IgD-negative memory B cell (primary cell): ENCODE results near the gene TBPL1. TPM values are rescaled to one million over a fixed set of nuclear protein-coding genes. Genes with fewer than 3 reads are reported as not detected.
"Not testable (repeated sequence)": the region's sequence is repeated elsewhere in the genome, so short reads cannot be mapped to it uniquely, and the experiment has no call there.

ENCODE experiments used
- H3K27ac Mint-ChIP-seq, 3 donors: one replicate each; pipeline ENCODE4 v1.8.0; 2020 to 2022; ENCODE audit warnings: mild to moderate bottlenecking in 3 of 3, mixed read lengths in 3 of 3, moderate library complexity in 1 of 3
- H3K27me3 Mint-ChIP-seq: one replicate; pipeline ENCODE4 v1.8.0; 2021; ENCODE audit warnings: mixed read lengths
- H3K36me3 Mint-ChIP-seq: one replicate; pipeline ENCODE4 v1.8.0; 2020; ENCODE audit warnings: mild to moderate bottlenecking, mixed read lengths
- H3K4me1 Mint-ChIP-seq, 3 donors: one replicate each; pipeline ENCODE4 v1.8.0; 2020 to 2022; ENCODE audit warnings: mixed read lengths in 3 of 3, mild to moderate bottlenecking in 1 of 3
- H3K4me3 Mint-ChIP-seq, 4 donors: one replicate each; pipeline ENCODE4 v1.8.0; 2020 to 2022; ENCODE audit warnings: mild to moderate bottlenecking in 4 of 4, mixed read lengths in 4 of 4, moderate library complexity in 3 of 4
- H3K9me3 Mint-ChIP-seq, 3 donors: one replicate each; pipeline ENCODE4 v1.8.0; 2020 to 2021; ENCODE audit warnings: mixed read lengths in 3 of 3, mild to moderate bottlenecking in 1 of 3
- polyA plus RNA-seq: library from polyadenylated mRNA; unstranded; fragments of 300-500 nt; fragmentation: Illumina TruSeq; gene quantifications from one replicate; pipeline ENCODE4 v1.2.3, GENCODE V29; 2021

TBPL1 gene
- polyA plus RNA-seq, result 56.3 TPM

DNA sequence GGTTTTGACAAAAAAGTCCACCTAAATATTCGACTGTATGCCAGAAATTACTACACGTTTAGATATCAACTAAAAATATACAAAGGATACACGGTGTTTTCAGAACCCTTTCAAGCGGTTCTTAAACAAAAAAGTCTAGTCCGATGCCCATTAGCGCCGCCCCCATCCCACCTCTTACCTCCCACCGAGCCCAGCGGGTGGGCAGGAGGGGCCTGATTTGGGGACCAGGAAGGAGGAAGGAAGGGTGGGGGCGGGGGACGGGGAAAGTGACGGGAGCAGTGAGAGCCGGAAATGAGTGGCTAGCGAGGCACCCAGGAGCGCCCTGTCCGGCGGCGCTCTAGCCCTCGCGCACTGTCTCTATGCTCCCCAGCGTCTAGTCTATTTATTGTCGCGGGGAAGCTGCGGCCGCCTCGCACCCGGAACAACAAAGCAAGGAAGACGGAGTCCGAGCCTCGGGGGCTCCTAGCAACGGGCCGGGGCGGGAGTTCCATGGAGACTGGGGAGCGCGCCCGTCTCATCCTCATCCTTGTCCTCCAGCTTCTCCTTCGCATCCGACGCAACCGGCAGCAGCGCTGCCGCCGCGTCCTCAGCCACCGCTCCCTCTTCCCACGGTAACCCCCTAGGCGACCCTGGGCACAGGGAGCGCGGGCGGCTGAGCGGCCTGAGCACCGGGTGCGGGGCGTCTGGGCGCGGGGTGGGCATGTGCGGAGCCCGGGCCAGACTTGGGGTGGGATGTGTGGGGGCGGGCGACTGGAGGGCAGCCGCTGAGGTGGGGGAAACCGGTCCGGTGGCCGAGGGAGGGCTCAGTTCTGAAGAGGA is at the start of gene TBPL1:
Gene TBPL1 (plus strand): TSS at position 410 of the 819 bp plus-strand sequence. CDS start 26,902 bp downstream, outside the sequence.
- Mint-ChIP-seq H3K4me3 (peak within 1 kb of the TSS; percentile 92 to 99 (median 98)), H3K4me1 (peaks cover 34 to 49% (median 41%) of the 10 kb centered on the region in 3 donors), H3K27ac (peak within 1 kb of the TSS; percentile 82 to 97 (median 92)), H3K27me3 (no peaks in the 10 kb centered on the region), H3K36me3 (no peaks in the 10 kb centered on the region), H3K9me3 (no peaks in the 10 kb centered on the region)

DNA sequence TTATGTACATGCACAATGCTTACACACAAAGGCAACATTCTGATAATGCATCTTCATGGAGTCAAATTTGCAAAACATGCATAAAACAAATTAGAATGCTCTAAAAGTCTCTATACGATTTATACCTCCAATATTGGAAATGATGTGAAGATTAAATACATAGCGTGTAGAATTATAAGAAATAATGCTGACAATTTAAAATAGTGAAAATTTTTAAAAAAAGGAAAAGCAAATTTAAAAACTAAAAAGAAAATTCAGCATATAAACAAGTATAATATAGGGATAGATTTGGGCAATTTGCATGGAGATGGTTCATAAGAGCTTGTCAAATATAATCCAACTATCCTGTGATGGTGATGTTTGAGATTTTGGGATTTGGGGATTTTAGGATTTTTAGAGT is 49.2 kb upstream of the TBPL1 start:
- Mint-ChIP-seq H3K27me3 (peaks cover 14% of the 10 kb centered on the region), H3K4me3 (no peak overlapping the region), H3K9me3 (no peaks in the 10 kb centered on the region)

DNA sequence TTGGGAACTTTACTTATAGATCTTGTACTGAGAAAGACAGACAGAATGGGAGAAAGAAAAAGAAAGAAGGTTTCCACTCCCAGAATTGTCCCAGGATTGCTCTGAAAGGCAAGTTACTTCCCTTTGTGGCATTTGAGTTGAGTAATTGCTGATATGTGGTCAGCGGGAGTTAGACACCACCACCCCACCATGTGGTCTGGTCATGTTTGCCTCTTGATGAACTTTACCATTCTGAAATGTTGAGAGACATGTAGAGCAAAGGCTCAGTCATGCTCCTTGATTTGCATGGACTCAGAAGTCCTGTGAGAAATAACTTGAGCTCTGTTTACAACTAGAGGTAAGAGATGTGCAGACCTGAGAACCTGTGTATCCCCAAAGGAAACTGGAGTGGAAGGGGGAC is 47.0 kb upstream of the TBPL1 start:
- H3K36me3 Mint-ChIP-seq, result no peaks in the 10 kb centered on the region
- peaks cover 19% of the 10 kb centered on the region for H3K27me3 Mint-ChIP-seq
- no peaks in the 10 kb centered on the region for H3K4me1 Mint-ChIP-seq
- no peak overlapping the region for H3K27ac Mint-ChIP-seq
- H3K4me3 Mint-ChIP-seq, result no peak overlapping the region
- no peaks in the 10 kb centered on the region for H3K9me3 Mint-ChIP-seq

More for the DNA sequence above, 49.2 kb upstream of the TBPL1 start:
- H3K27ac Mint-ChIP-seq, result no peak overlapping the region
- H3K36me3 Mint-ChIP-seq, result no peaks in the 10 kb centered on the region
- no peaks in the 10 kb centered on the region for H3K4me1 Mint-ChIP-seq

DNA sequence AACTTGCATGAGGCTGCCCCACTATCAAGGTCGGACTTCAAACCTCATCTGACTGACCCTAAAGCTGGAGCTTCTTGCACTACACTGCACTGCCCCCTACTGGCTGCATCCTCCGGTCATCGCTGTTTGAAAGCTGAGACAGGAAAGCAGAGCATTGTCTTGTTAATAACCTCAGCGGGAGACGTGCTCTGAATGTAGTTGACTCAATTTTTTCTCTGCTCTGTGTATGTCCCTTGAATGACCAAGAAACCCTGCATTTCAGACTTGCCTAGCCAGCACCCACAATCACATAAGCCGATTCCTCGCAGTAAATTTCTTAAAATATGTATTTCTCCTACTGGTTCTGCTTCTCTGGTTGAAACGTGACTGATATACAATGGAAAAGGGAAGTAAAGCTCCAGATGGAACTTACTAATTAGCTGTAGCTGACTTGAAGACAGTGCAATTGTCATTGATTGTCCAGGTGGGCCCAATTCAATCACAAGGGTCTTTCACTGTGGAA is 36.3 kb upstream of the TBPL1 start:
- Mint-ChIP-seq H3K27me3 (peaks cover 7% of the 10 kb centered on the region), H3K27ac (no peak overlapping the region), H3K36me3 (no peaks in the 10 kb centered on the region), H3K9me3 (no peaks in the 10 kb centered on the region), H3K4me1 (peaks cover 0 to 4% (median 3%) of the 10 kb centered on the region in 3 donors), H3K4me3 (no peak overlapping the region)

DNA sequence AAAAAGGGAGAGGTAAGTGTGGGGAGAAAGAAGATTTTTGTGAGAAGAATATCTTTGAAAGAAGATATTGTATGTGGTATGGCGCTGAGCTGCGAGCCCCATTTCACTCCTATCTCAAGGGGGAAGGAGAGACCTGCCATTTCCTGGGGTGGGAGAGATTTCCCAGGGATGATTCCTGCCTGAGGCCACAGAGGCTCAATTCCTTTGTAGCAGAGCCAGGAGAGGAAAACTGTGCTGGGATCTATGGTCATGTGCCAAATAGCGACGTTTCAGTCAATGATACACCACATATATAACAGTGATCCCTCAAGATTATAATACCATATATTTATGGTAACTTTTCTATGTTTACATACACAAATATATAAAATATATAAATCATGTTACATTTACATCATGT is 35.2 kb upstream of the TBPL1 start:
- Mint-ChIP-seq H3K4me3 (no peak overlapping the region), H3K36me3 (no peaks in the 10 kb centered on the region), H3K9me3 (no peaks in the 10 kb centered on the region), H3K27me3 (peaks cover 7% of the 10 kb centered on the region), H3K4me1 (peaks cover 0 to 4% (median 3%) of the 10 kb centered on the region in 3 donors), H3K27ac (peak overlapping the region in 1 of 3 donors; percentile 48)

DNA sequence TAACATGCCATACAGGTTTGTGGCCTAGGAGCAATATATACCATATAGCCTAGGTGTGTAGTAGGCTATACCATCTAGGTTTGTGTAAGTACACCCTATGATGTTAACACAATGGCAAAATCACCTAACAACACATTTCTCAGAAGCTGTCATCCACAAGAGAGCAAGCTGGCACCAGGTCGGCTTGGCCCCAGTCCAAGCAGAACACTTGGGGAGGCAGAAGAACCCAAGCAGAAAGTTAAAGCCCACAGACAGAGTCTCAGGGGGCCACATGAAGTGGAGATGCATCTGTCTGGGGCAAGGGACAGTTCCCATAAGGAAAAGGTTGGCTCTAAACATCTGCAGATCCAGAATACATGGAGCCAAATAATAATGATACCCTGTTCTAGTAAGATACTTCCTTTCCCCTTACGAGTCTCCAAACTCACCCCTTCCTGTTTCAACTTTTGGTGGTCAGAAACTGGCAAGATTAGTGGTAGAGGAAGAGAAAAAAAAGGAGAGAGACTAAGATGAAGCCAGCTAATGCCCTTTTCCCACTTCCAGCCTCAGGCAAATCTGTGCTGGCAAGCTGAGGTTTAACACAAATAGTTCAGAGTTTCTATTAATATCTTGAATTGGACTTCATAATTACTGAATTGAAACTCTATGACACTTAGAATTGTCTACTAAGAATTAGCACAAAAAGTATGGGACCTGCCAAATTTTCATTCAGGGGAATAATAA is 34.7 kb upstream of the TBPL1 start:
- Mint-ChIP-seq H3K4me3 (no peak overlapping the region), H3K4me1 (peaks cover 0 to 4% (median 3%) of the 10 kb centered on the region in 3 donors), H3K27me3 (peaks cover 7% of the 10 kb centered on the region), H3K27ac (peak overlapping the region in 1 of 3 donors; percentile 48), H3K9me3 (no peaks in the 10 kb centered on the region), H3K36me3 (no peaks in the 10 kb centered on the region)

DNA sequence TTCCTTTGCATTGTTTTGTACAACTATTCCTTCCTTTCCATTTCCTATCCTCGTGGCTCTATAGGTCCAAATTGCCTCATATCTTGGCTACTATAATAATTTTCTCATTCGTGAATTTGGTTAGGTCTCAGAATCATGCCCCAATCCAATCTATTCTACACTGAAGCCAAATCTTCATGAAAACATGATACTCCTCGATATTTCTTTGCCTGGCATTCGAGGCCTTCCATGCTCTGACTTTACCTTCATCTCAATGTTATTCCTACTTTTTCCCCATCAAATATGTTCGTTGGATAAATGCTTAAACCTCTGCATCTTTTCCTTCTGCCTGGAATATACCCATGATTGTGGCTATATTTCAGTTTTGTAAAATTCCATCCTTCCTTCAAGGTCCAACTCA is 33.7 kb upstream of the TBPL1 start:
- Mint-ChIP-seq H3K4me1 (peaks cover 0 to 7% (median 3%) of the 10 kb centered on the region in 3 donors), H3K27ac (peak overlapping the region in 1 of 3 donors; percentile 14), H3K9me3 (no peaks in the 10 kb centered on the region), H3K36me3 (no peaks in the 10 kb centered on the region), H3K27me3 (peaks cover 4% of the 10 kb centered on the region), H3K4me3 (no peak overlapping the region)

DNA sequence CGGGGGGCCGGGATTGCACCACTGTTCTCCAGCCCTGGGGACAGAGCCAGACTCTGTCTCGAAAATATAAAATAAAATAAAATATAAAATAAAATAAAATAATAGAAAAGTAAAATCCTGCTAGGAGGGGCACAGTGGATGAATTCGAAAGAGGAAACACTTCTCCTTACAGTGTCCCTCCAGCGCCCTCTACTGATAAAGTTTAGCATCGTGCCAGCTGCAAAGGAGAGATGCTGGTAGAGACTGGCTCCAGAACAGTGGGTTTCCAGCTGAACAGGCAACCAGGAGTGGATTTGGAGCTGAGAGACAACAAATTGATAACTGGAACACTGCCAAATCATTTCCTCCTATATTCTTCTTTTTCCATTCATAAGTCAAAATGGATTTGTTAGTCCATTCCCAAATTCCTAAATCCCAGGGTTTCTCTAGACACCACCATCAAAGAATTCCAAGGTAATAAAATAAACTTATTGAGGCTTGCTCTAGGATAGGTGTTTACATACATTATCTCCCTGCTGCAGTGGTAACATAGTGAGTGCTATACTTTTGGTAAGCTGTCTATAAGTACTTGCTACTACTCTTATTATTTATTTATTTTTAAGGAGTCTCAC is 31.7 kb upstream of the TBPL1 start:
- Mint-ChIP-seq H3K27me3 (peaks cover 4% of the 10 kb centered on the region), H3K27ac (no peak overlapping the region), H3K4me3 (no peak overlapping the region), H3K9me3 (no peaks in the 10 kb centered on the region), H3K36me3 (no peaks in the 10 kb centered on the region), H3K4me1 (peaks cover 0 to 7% (median 3%) of the 10 kb centered on the region in 3 donors)

DNA sequence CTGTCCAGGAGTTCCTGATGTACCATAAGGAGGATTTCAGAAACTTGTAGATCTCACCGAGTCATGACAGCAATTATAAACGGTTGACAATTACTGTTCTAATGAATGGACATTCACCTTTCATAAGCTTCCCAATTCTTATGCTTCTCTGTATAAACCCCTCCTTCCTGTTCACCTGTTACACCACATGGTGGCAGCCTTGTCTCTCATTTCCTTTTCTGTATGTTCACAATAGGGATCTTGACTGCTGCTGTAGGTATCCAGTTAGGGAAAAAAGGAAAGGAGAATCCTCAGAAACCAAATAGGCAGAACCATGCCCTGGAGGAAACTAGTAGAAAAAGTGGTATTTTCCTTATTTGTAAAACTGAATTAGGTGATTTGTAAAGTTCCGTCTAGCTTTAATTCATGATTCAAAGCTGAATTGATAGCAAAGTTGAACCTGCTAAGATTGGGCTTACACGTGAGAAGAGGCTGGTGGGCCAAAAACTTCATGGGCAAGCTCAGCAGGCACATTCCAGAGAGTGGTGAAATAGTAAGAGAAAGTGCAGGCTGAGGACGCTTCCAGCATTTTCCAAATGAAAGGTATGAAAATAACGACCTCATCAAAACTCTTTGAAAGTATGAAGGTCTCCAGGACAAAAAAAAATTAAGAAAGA is 29.0 kb upstream of the TBPL1 start:
- no peak overlapping the region for H3K4me3 Mint-ChIP-seq
- H3K4me1 Mint-ChIP-seq, result peaks cover 0 to 3% (median 1%) of the 10 kb centered on the region in 3 donors
- no peaks in the 10 kb centered on the region for H3K36me3 Mint-ChIP-seq
- H3K27me3 Mint-ChIP-seq, result peaks cover 5% of the 10 kb centered on the region
- no peak overlapping the region for H3K27ac Mint-ChIP-seq
- no peaks in the 10 kb centered on the region for H3K9me3 Mint-ChIP-seq

DNA sequence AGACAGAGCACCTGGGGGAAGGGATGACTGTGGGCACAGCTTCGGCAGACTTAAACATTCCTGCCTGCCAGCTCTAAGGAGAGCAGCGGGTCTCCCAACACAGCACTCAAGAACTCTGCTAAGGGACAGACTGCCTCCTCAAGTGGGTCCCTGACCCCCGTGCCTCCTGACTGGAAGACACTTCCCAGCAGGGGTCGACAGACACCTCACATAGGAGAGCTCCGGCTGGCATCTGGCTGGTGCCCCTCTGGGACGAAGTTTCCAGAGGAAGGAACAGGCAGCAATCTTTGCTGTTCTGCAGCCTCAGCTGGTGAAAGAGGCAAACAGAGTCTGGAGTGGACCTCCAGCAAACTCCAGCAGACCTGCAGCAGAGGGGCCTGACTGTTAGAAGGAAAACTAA is 21.8 kb upstream of the TBPL1 start:
- H3K4me3 Mint-ChIP-seq, H3K4me1 Mint-ChIP-seq, H3K27ac Mint-ChIP-seq, H3K36me3 Mint-ChIP-seq, H3K9me3 Mint-ChIP-seq: not testable (repeated sequence)
- peaks cover 21% of the 10 kb centered on the region for H3K27me3 Mint-ChIP-seq

DNA sequence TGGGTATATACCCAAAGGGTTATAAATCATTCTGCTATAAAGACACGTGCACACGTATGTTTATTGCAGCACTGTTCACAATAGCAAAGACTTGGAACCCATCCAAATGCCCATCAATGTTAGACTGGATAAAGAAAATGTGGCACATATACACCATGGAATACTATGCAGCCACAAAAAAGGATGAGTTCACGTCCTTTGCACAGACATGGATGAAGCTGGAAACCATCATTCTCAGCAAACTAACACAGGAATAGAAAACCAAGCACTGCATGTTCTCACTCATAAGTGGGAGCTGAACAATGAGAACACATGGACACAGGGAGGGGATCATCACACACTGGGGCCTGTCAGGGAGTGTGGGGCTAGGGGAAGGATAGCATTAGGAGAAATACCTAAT is 16.7 kb upstream of the TBPL1 start:
- not testable (repeated sequence) for H3K4me3 Mint-ChIP-seq, H3K27ac Mint-ChIP-seq, H3K36me3 Mint-ChIP-seq, H3K4me1 Mint-ChIP-seq, H3K9me3 Mint-ChIP-seq
- H3K27me3 Mint-ChIP-seq, result peaks cover 21% of the 10 kb centered on the region

DNA sequence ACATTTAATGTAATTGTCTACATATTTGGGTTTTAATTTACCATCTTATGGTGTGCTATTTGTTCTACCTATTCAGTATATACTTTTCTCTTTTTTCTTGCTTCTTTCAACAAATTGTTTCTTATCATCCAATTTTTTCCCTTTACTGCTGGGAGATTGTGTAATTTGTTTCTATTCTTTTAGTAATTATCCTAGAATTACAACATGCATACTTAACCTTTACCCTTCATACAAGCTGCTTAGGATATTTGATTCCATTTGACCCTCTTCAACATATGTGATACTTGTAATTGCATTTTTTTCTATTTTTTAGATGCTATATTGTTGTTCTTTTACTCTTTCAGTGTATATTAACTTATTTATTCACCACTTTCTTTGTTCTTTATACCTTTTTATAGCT is 15.1 kb upstream of the TBPL1 start:
- Mint-ChIP-seq H3K4me3 (no peak overlapping the region), H3K27ac (no peak overlapping the region), H3K9me3 (peaks cover 5 to 8% (median 8%) of the 10 kb centered on the region in 3 donors)

DNA sequence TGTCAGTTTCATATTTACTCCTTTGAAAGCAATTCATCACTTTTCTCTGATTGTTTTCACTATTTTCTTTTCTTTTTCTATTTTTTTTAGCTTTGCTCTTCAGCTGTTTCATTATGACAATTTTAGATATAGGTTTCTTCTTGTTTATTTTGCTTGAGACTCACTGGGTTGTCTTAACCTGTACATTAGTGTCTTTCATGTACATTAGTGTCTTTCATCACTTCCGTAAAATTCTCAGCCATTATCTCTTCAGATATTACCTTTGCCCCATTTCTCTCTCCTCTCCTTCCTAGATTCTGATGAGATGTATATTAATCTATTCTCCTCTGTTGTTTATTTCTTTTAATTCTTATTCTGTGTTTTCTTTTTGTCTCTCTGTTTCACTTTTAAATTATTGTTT is 14.5 kb upstream of the TBPL1 start:
- no peak overlapping the region for H3K27ac Mint-ChIP-seq
- peaks cover 15% of the 10 kb centered on the region for H3K27me3 Mint-ChIP-seq
- peaks cover 3% of the 10 kb centered on the region for H3K36me3 Mint-ChIP-seq
- H3K9me3 Mint-ChIP-seq, result peaks cover 1 to 4% (median 3%) of the 10 kb centered on the region in 3 donors
- no peak overlapping the region for H3K4me3 Mint-ChIP-seq
- H3K4me1 Mint-ChIP-seq, result no peaks in the 10 kb centered on the region

More for the DNA sequence above, 15.1 kb upstream of the TBPL1 start:
- H3K36me3 Mint-ChIP-seq, result peaks cover 3% of the 10 kb centered on the region
- peaks cover 20% of the 10 kb centered on the region for H3K27me3 Mint-ChIP-seq
- no peaks in the 10 kb centered on the region for H3K4me1 Mint-ChIP-seq

DNA sequence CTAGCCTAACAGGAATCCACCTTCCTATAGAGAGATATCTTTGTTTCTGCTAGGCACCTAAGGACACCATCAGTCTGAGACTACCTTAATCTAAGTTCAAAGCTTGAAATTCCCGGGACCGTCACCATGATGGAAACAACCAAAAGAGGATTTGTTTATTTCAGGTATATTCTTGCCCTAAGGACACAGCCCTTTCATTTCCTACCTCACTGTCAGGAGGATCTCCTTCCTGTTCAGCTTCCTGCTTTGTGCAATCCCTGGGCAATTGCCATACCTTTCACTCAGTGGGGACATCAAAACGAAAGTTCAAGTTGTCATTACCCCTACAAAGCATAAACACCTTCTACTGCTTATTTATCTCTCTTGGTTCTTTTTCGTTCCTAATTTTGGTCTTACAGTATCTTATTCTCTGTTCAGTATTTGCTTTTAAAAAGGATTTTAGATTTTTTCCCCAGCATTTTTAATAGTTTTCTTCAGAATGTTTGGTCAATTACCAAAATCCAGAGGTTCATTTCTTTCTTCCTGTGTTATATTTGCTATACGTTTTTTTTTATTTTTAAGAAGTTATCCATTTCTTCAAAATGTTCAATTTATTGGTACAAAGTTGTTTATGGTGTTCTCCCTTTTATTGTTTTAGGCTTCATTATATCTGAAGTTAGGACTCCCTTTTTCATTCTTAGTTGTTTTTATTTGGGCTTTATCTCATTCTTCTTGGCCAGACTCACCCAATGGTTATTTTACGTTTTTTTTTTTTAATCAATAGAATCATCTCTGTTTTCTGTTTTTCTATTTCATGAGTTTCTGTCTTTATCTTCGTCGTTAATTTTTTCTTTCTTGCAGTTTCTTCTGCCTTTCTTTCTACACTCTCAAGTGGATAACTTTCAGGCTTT is 13.0 kb upstream of the TBPL1 start:
- Mint-ChIP-seq H3K27ac (no peak overlapping the region), H3K4me1 (no peaks in the 10 kb centered on the region), H3K36me3 (peaks cover 2% of the 10 kb centered on the region), H3K9me3 (peaks cover 0 to 2% (median 0%) of the 10 kb centered on the region in 3 donors), H3K4me3 (no peak overlapping the region), H3K27me3 (peaks cover 7% of the 10 kb centered on the region)
